Spleen (tissue), 11 donors: ENCODE measurements around the gene RASA3. TPM values are rescaled to one million over a fixed set of nuclear protein-coding genes. Genes with fewer than 3 reads are reported as not detected.

Source experiments
- DNase-seq: peaks from one replicate; pipeline ENCODE4 v3.0.0-alpha.2; 2020
- H3K27ac ChIP-seq, 8 donors: fragments of 200-600 bp; sonication (generic) in 7 of 8; 1 replicate in 4 of 8; 2 replicates in 4 of 8; pipeline versions ENCODE4 v1.5.0 to v1.8.0; 2016 to 2021; ENCODE audit warnings: inconsistent platforms in 4 of 8, mild to moderate bottlenecking in 4 of 8, moderate library complexity in 1 of 8
- H3K27me3 ChIP-seq, 7 donors: fragments of 200-600 bp; sonication (generic) in 6 of 7; replicated peaks in 1 of 7; 1 replicate in 4 of 7; 2 replicates in 3 of 7; pipeline versions ENCODE4 v1.5.0 to v1.8.0; 2016 to 2021; ENCODE audit warnings: inconsistent platforms in 3 of 7, mild to moderate bottlenecking in 1 of 7
- H3K36me3 ChIP-seq, 6 donors: fragments of 200-600 bp; sonication (generic) in 5 of 6; 1 replicate in 4 of 6; 2 replicates in 2 of 6; pipeline versions ENCODE4 v1.5.0 to v1.8.0; 2016 to 2021; ENCODE audit warnings: inconsistent platforms in 2 of 6
- H3K4me1 ChIP-seq, 6 donors: fragments of 200-600 bp; sonication (generic) in 5 of 6; 1 replicate in 3 of 6; 2 replicates in 3 of 6; pipeline versions ENCODE4 v1.5.0 to v1.8.0; 2016 to 2021; ENCODE audit warnings: inconsistent platforms in 3 of 6
- H3K4me3 ChIP-seq, 8 donors: fragments of 200-600 bp; sonication (generic) in 7 of 8; 1 replicate in 4 of 8; 2 replicates in 4 of 8; pipeline versions ENCODE4 v1.5.0 to v1.8.0; 2016 to 2021; ENCODE audit warnings: inconsistent platforms in 4 of 8, mild to moderate bottlenecking in 4 of 8, moderate library complexity in 2 of 8
- H3K9me3 ChIP-seq, 8 donors: fragments of 200-600 bp; sonication (generic) in 7 of 8; 1 replicate in 4 of 8; 2 replicates in 4 of 8; pipeline versions ENCODE4 v1.5.0 to v1.8.0; 2016 to 2021; ENCODE audit warnings: inconsistent platforms in 4 of 8
- POLR2A ChIP-seq, 3 donors: fragments of 450-650 bp; IDR thresholded peaks; one replicate each; pipeline ENCODE4 v1.5.1; 2017; ENCODE audit warnings: antibody characterized with exemption in 3 of 3, mild to moderate bottlenecking in 1 of 3
- POLR2AphosphoS5 ChIP-seq, 3 donors: sonication (generic); formaldehyde crosslinking; IDR thresholded peaks; one replicate each; pipeline ENCODE4 v1.5.1; 2017; ENCODE audit warnings: antibody characterized with exemption in 3 of 3
- WGBS, 5 donors: extraction: QIAGEN DNeasy Blood & Tissue Kit in 3 of 5; methylation state at CpG; one replicate each; pipeline versions ENCODE4 v1.1.5 to v1.1.7; 2013 to 2018; 5-methylcytosine and 5-hydroxymethylcytosine counted together
- intact Hi-C: fragments of 100-400 bp; cut with DNase I; formaldehyde crosslinking; loops from one replicate; pipeline ENCODE4 v1.15.0; 2023; ENCODE audit warnings: low total_unique reads
- polyA plus RNA-seq, 3 donors: library from polyadenylated mRNA; stranded (reverse); fragments of 200-250 nt; gene quantifications; one replicate each; pipeline ENCODE4 v1.2.1, GENCODE V29; 2013
- total RNA-seq, 7 donors: library from RNA; depleted of rRNA in 3 of 7; stranded (reverse); fragments of >200 nt in 3 of 7; fragmentation: NEBNext Ultra II Directional in 4 of 7; extraction: Animal tissue kit (Norgen Biotek cat#: 25700) in 4 of 7; gene quantifications; one replicate each; pipeline versions ENCODE4 v1.1.0 to v1.2.1, GENCODE V29; 2016 to 2021
- TF ChIP-seq, protein P1 (sequence below), 11 experiments: fragments of 200-600 bp in 7 of 11; fragments of 450-650 bp in 4 of 11; sonication (generic) in 4 of 11; IDR thresholded peaks in 8 of 11; conservative IDR thresholded peaks in 3 of 11; 1 replicate in 7 of 11; 2 replicates in 4 of 11; pipeline versions ENCODE4 v1.4.0 to v1.8.0; 2016 to 2021; ENCODE audit warnings: antibody characterized with exemption in 11 of 11, inconsistent platforms in 4 of 11, mild to moderate bottlenecking in 1 of 11
- donor health status: healthy with polysubstance abuse.
- donor health status: DM: no; HTN: no; CAD: no; lungs with moderate emphysema.
- donor health status: DM: no; HTN: no; CAD: no.
- donor health status: Bipolar disorder and iron deficiency.
- donor health status: healthy.
- donor health status: DM: no; HTN: no; CAD: no.
- donor health status: DM: yes; HTN: yes; CAD: no.

The RASA3 gene
- total and polyA plus RNA-seq, 10 donors = 11.7 to 52.8 (median 47.7) TPM

DNA sequence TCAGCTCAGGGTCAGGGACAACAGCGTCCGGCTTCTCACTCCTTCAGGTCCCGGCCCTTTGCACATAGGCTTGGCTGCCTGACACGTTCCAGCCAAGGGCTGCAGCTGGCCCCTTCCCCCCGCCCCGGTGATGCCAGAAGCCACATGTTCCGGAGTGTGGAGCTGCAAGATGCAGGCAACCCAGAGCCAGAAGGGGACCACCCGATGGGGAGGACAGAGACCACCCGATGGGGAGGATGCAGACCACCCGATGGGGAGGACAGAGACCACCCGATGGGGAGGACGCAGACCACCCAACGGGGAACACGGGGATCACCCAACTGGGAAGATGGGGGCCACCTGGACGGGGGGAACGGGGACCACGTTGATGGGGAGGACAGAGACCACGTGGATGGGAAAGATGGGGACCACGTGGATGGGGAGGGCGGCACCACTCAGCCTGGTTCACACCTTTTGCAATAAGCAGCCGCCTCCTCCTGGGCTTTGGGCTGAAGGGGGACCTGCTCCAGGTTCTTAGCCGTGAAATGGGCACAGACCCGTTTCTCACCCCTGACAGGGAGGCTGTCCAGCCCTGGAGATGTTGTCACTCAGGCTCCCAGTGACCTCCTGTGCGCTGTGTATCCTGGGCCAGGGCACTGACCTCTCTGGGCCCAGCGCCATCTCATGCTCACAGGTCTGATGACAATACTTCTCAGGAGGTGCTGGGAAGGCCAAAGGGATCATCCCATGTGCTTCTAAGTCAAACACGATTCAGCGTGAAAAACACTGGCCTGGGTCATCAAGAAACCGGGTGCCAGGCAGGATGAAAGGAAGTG is 193.1 kb downstream of the RASA3 start:
- H3K27ac ChIP-seq = no peak overlapping the region
- H3K9me3 ChIP-seq = no peaks in the 10 kb centered on the region
- H3K4me1 ChIP-seq = peaks cover 0 to 16% (median 0%) of the 10 kb centered on the region in 6 donors
- 81 to 83% (median 83%) methylated on average over 21 to 28 of the region's 28 CpGs for WGBS, 5 donors
- H3K36me3 ChIP-seq = no peaks in the 10 kb centered on the region
- no peak overlapping the region for H3K4me3 ChIP-seq
- peak; percentile 56 for DNase-seq
- H3K27me3 ChIP-seq = peaks cover 0 to 38% (median 0%) of the 10 kb centered on the region in 7 donors
- intact Hi-C loops = no loop called here
- TF ChIP-seq POLR2AphosphoS5 (IDR thresholded peaks at IDR 0.05) (no peak), POLR2A (IDR thresholded peaks at IDR 0.05) (no peak)
- TF ChIP-seq, protein P1, sequence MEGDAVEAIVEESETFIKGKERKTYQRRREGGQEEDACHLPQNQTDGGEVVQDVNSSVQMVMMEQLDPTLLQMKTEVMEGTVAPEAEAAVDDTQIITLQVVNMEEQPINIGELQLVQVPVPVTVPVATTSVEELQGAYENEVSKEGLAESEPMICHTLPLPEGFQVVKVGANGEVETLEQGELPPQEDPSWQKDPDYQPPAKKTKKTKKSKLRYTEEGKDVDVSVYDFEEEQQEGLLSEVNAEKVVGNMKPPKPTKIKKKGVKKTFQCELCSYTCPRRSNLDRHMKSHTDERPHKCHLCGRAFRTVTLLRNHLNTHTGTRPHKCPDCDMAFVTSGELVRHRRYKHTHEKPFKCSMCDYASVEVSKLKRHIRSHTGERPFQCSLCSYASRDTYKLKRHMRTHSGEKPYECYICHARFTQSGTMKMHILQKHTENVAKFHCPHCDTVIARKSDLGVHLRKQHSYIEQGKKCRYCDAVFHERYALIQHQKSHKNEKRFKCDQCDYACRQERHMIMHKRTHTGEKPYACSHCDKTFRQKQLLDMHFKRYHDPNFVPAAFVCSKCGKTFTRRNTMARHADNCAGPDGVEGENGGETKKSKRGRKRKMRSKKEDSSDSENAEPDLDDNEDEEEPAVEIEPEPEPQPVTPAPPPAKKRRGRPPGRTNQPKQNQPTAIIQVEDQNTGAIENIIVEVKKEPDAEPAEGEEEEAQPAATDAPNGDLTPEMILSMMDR (IDR thresholded peaks at IDR 0.05 in 8 of 11, conservative IDR thresholded peaks at IDR 0.05 in 3 of 11) = no peak

DNA sequence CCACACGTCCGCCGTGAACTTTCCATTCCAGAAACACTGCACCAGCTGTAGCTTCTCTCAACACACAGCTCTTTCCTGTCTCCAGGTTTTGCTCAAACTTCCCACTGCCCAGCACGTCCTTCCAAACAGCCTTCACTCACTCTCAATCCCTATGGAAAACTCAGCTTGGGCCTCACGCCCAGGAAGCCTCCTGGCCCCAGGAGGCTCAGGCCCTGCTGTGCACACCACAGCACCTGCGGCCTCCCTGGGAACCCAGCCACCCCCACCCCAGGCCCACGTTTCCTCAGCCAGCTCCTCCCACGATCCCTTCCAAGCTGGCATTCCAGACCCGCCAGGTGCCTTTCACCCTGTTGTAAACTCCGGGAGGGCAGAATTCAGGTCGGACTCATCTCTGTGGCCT is 193.7 kb downstream of the RASA3 start:
- no peaks in the 10 kb centered on the region for H3K36me3 ChIP-seq
- peaks cover 0 to 16% (median 0%) of the 10 kb centered on the region in 6 donors for H3K4me1 ChIP-seq
- H3K4me3 ChIP-seq = no peak overlapping the region
- WGBS, 5 donors = 78 to 93% (median 82%) methylated on average over 11 of the region's 11 CpGs
- TF ChIP-seq POLR2A (IDR thresholded peaks at IDR 0.05) = no peak
- TF ChIP-seq, protein P1 (IDR thresholded peaks at IDR 0.05 in 8 of 11, conservative IDR thresholded peaks at IDR 0.05 in 3 of 11) = no peak
- H3K9me3 ChIP-seq = no peaks in the 10 kb centered on the region
- H3K27me3 ChIP-seq = peaks cover 0 to 43% (median 0%) of the 10 kb centered on the region in 7 donors
- no peak for DNase-seq
- intact Hi-C loops = no loop called here
- H3K27ac ChIP-seq = no peak overlapping the region

DNA sequence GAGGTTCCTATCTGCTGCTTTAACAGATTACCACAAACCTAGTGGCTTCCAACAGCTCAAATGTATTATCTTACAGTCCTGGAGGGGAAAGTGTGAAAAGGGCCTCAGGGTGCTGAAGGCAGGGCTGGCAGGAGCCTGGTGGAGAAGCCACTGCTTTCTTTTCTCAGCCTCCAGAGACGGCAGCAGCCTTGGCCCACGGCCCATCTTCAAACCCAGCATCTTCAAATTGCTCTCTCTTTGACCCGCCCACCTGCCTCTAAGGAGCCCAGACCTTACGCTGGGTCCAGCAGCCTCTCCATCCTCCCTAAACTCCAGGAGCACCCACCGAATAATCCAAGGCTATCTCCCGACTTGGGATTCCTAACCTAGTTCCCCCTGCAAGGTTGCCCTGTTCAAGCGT is 194.2 kb downstream of the RASA3 start:
- peaks cover 0 to 43% (median 0%) of the 10 kb centered on the region in 7 donors for H3K27me3 ChIP-seq
- WGBS, 5 donors = 71 to 83% (median 79%) methylated on average over 7 of the region's 7 CpGs
- peak; percentile 34 for DNase-seq

More for the DNA sequence above, 194.2 kb downstream of the RASA3 start:
- Histone ChIP-seq H3K9me3 (no peaks in the 10 kb centered on the region), H3K36me3 (no peaks in the 10 kb centered on the region), H3K4me3 (no peak overlapping the region), H3K4me1 (peaks cover 0 to 16% (median 0%) of the 10 kb centered on the region in 6 donors), H3K27ac (no peak overlapping the region)
- intact Hi-C loops = no loop called here
- TF ChIP-seq, protein P1 (IDR thresholded peaks at IDR 0.05 in 8 of 11, conservative IDR thresholded peaks at IDR 0.05 in 3 of 11) = no peak
- TF ChIP-seq POLR2A (IDR thresholded peaks at IDR 0.05) (no peak), POLR2AphosphoS5 (IDR thresholded peaks at IDR 0.05) (no peak)
